AG09309 (cell line): Measurements from ENCODE around the gene SYT1.

Source experiments
- DNase-seq: peaks from one replicate; pipeline ENCODE4 v3.0.0-alpha.2; 2010; ENCODE audit warnings: low read depth
- H3K4me3 ChIP-seq: 2 replicates; pipeline ENCODE4 v1.5.1; 2011; ENCODE audit warnings: mild to moderate bottlenecking, low read depth, low read length, moderate library complexity; ENCODE audit not compliant: control insufficient read depth
- CTCF ChIP-seq: IDR thresholded peaks from 2 replicates; pipeline ENCODE4 v1.5.1; 2011; ENCODE audit warnings: mild to moderate bottlenecking, low read depth, low read length, inconsistent platforms; ENCODE audit not compliant: insufficient read depth, control insufficient read depth; ENCODE audit errors: missing control alignments

The SYT1 gene

DNA sequence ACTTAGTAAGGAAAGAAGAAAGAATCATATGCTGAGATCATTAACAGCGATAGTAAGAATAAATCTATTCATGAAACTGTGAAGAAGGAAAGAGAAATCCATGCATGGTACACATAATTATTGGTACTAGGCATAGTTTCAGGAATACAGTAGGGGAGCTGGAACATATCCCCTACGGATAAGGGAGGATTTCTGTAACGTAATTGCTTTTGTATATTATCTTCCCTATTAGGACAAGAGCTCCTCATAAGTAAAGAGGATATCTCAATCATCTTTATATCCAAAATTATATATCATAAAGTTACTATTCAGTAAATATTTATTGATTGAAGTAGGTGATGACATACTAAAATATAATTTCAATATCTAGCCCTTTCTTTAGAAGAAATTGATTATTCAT is 22.9 kb downstream of the SYT1 start:
- DNase-seq = no peak
- no peak for TF ChIP-seq CTCF
- no peak overlapping the region for H3K4me3 ChIP-seq

DNA sequence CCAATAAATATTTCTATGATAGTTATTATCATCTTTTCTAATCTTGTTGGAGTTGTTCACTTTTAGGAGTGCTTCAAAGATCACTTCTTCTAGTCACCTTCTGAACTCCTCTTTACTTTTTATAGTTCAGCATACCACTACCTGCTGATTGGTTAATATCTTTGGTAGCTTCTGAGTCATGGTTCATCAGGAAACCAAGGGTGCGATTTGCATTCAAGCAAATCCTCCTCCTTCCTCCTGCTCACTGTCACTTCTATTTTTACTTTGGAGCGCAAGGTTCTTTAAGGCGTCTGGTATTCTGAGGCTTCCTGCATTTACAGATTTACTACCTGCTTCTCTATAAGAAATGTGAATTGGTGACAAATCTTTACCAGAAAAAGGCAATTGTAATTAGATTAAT is 24.0 kb downstream of the SYT1 start:
- no peak for TF ChIP-seq CTCF
- H3K4me3 ChIP-seq = no peak overlapping the region
- DNase-seq = no peak

GRCh38 chr12:78891646-78892353 is 27.2 kb downstream of the SYT1 start:
- no peak overlapping the region for H3K4me3 ChIP-seq
- no peak for TF ChIP-seq CTCF
- no peak for DNase-seq

- DNase-seq = no peak
- H3K4me3 ChIP-seq = no peak overlapping the region
- TF ChIP-seq CTCF = no peak
Measured at GRCh38 chr12:78898416-78898815, 33.8 kb downstream of the SYT1 start.

- H3K4me3 ChIP-seq = no peak overlapping the region
- no peak for TF ChIP-seq CTCF
- no peak for DNase-seq
Measured at GRCh38 chr12:78914859-78915331, 50.3 kb downstream of the SYT1 start.

DNA sequence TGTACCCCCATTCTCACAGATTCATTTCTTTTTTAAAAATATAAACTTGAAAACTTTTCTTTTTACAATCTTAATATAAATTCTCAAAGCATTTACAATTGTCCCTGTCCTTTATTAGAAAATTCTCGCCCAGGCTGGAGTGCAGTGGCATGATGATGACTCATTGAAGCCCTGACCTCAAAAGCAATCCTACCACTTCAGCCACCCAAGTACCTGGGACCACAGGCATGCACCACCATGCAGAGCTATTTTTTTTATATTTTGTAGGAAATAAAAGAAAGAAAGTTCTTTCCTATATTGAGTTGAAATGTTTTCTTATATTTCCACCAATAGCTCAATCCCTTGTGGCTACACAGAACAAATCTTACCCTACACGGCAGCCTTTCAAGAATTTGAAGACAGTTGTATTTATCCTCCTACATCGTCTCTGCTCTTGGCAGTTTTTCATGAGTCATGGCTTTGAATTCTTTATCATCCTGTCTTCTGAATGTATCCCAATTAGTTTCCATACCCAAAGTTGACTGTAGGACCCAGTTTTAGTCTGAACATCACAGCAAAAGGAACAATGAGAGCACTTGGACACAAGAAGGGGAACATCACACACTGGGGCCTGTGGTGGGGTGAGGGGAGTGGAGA is 52.4 kb downstream of the SYT1 start:
- no peak for TF ChIP-seq CTCF
- H3K4me3 ChIP-seq = no peak overlapping the region
- DNase-seq = no peak
